GM12864 (cell line): ENCODE data around the gene CIITA.
"Not testable (repeated sequence)": the region's sequence is repeated elsewhere in the genome, so short reads cannot be mapped to it uniquely, and the experiment has no call there.

Experiments used
- DNase-seq: peaks from one replicate; pipeline ENCODE4 v3.0.0-alpha.2; 2011; ENCODE audit warnings: low read depth
- H3K4me3 ChIP-seq: 2 replicates; pipeline ENCODE4 v1.5.1; 2011; ENCODE audit warnings: mild to moderate bottlenecking, low read depth, low read length, control low read depth
- TF ChIP-seq, protein P1 (sequence below): IDR thresholded peaks from 2 replicates; pipeline ENCODE4 v1.5.1; 2011; ENCODE audit warnings: low read depth, mild to moderate bottlenecking, moderate library complexity, low read length, control low read depth, inconsistent platforms; ENCODE audit errors: missing control alignments

Gene CIITA

DNA sequence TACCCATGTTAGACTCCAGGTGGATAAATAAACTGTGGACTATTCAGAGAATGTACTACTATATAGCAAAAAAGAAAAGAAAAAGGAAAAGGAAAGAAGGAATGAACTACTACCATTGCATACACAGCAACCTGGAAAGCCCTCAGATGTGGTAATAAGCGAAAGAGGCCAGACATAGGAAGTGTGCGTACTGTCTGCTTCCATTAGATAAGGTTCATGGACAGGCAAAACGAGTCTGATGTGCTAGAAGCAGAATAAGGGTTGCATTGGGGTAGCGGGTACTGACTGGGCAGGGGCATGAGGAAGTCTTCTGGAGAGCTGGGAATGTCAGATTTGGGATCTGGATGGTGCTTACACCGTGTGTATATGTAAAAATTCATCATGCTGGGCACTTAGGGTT lies 89.1 kb downstream of the CIITA start:
- no peak overlapping the region for H3K4me3 ChIP-seq
- TF ChIP-seq, protein P1, sequence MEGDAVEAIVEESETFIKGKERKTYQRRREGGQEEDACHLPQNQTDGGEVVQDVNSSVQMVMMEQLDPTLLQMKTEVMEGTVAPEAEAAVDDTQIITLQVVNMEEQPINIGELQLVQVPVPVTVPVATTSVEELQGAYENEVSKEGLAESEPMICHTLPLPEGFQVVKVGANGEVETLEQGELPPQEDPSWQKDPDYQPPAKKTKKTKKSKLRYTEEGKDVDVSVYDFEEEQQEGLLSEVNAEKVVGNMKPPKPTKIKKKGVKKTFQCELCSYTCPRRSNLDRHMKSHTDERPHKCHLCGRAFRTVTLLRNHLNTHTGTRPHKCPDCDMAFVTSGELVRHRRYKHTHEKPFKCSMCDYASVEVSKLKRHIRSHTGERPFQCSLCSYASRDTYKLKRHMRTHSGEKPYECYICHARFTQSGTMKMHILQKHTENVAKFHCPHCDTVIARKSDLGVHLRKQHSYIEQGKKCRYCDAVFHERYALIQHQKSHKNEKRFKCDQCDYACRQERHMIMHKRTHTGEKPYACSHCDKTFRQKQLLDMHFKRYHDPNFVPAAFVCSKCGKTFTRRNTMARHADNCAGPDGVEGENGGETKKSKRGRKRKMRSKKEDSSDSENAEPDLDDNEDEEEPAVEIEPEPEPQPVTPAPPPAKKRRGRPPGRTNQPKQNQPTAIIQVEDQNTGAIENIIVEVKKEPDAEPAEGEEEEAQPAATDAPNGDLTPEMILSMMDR = no peak
- no peak for DNase-seq

DNA sequence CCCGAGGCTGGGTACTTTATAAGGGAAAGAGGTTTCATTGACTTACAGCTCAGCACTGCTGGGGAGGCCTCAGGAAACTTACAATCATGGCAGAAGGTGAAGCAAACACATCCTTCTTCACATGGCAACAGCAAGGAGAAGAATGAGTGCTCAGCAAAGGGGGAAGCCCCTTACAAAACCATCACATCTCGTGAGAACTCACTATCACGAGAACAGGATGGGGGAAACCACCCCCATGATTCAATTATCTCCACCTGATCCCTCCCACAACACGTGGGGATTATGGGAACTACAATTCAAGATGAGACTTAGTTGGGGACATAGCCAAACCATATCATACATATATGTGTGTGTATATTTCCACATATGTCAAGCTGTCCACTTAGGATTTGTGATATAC lies 89.6 kb downstream of the CIITA start:
- H3K4me3 ChIP-seq, DNase-seq: not testable (repeated sequence)

DNA sequence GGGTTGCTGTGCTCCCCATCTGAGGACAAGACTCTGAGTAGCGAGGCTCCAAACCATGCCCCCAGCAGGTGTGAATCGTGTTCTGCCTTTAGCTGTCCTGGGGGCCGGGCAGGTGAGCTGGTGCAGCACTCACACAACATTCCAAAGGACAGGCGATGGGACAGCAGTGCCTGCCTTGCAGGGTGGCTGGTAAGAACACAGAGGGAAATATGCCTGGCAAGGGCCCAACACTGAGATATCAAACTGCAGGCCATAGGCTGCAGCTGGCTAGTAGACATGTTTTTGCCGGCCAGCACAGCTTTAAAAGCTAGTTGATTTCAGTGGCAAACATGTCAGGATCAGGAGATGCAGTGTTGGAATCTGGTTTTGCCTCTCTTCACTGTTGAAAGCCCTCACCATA lies 91.0 kb downstream of the CIITA start:
- TF ChIP-seq, protein P1 = no peak
- DNase-seq = no peak
- H3K4me3 ChIP-seq = no peak overlapping the region

DNA sequence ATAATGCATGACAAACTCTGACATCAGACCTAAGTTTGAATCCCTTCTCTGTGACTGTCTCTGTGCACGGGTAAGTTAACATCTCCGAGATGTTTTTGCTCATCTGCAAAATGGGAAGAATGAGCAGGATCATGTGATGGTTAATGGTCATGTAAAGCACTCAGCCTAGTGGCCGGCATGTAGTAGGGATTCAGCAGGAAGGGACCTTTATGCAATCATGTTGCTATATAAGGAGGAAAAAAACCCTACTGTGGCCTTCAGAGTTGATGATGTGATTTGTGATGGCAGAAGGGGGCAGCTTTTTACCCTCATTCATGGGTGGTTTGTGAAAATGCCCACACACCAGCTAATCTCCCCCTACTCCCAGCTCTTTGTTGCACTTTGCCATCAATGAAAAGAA lies 91.5 kb downstream of the CIITA start:
- no peak for DNase-seq
- TF ChIP-seq, protein P1 = no peak
- no peak overlapping the region for H3K4me3 ChIP-seq

DNA sequence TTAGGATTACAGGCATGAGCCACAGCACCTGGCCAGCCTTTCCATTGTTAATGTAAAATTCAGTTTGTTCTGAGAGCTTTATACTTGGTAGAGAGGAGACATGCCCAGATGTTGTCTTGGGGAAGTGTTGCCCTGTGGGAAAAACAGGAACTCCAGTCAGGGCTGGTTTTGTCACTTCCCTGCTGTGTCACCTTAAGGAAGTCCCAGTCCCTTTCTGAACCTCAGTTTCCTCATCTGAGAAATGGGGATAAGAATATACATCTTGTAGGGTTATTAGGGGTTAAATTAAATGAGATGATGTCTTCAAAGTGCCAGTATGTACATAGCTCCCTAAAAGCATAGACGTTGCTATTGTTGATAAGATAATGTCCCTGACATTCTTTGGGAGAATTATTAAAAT lies 92.6 kb downstream of the CIITA start:
- TF ChIP-seq, protein P1 = no peak
- no peak for DNase-seq
- H3K4me3 ChIP-seq = no peak overlapping the region

DNA sequence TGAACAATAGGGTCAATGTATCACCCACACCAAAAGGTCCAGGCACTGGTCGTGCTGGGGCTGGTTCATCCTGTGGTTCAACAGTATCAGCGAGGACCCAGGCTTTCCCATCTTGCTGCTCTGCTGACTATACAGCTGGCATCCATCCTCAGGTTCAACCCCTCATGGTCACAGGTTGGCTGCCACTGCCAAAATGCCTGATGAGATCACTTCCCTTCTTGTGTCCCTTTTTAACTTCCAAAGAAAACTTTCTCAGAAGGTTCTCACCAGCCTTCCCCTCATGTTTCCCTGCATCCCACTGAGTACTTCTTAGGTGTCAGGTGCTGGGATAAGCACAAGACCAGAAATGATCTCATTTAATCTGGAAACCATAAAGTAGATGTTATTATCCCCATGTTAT lies 93.1 kb downstream of the CIITA start:
- TF ChIP-seq, protein P1 = no peak
- no peak for DNase-seq
- no peak overlapping the region for H3K4me3 ChIP-seq

DNA sequence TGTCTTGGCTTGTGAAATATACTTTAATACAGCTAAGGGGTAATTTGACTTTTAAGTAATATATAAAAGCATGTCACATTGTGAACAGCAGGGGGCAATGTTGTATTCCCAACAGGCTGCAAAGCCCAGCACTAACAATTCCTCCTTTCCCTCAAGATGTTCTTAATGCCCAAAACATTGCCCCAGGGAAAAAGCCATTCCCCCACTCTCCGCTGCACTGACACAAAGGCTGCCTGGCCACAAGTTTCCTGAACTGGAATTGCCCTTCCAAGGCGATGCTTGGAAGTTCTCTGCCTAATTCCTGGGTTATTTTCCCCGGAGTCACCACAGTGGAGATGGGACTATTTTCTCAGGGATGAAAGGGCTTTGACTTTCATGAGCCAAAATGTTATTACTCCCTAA lies 94.6 kb downstream of the CIITA start:
- H3K4me3 ChIP-seq = no peak overlapping the region
- TF ChIP-seq, protein P1 = peak; percentile 73
- DNase-seq = no peak

DNA sequence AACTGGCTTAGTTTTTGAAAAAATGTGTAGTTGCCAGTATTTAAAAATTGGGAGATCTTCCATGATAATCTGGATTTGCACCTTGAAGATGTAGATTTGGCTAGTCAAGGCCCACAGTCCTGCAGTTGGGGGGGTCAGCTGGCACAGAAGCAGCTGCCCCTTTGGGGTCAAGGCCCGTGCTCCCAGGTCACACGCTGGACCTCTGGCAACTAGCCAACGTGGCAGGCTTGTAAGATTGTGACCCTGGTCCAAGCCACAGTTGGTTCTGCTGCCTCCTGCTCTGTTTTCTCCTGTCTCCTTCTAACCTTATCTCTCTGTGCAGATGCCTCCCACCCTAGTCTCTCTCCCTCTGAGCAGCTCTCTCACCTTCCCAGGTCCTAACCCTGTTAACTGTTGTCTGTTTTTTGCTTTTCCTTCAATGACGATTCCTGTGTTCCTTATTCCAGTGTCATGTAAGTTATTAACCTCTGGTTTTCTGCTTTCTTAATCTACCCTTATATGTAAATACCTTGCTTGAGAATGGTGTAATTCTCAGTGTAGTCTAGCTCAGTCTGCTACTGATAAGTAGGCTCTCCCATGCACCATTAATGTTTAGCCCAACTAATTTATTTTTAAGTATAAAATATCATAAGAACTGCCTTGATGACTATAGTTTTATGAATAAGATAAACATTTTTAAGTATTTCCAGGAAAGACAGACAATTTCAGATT lies 95.3 kb downstream of the CIITA start:
- TF ChIP-seq, protein P1 = no peak
- H3K4me3 ChIP-seq = no peak overlapping the region
- no peak for DNase-seq
